Suprapubic skin (tissue), 4 donors: ENCODE measurements around the gene TMEM88. TPM values are rescaled to one million over a fixed set of nuclear protein-coding genes. Genes with fewer than 3 reads are reported as not detected.

ENCODE experiments used
- DNase-seq, 2 donors: peaks; one replicate each; pipeline ENCODE4 v3.0.0-alpha.2; 2019; ENCODE audit warnings: low spot score in 2 of 2
- H3K27ac ChIP-seq: fragments of 200-600 bp; sonication (generic); one replicate; pipeline ENCODE4 v1.5.1; 2019
- H3K27me3 ChIP-seq: fragments of 200-600 bp; sonication (generic); one replicate; pipeline ENCODE4 v1.5.1; 2019
- H3K36me3 ChIP-seq: fragments of 200-600 bp; sonication (generic); one replicate; pipeline ENCODE4 v1.5.1; 2019
- H3K4me1 ChIP-seq: fragments of 200-600 bp; sonication (generic); one replicate; pipeline ENCODE4 v1.5.1; 2019
- H3K4me3 ChIP-seq: fragments of 200-600 bp; sonication (generic); one replicate; pipeline ENCODE4 v1.5.1; 2019; ENCODE audit warnings: mild to moderate bottlenecking
- H3K9me3 ChIP-seq: fragments of 200-600 bp; sonication (generic); one replicate; pipeline ENCODE4 v1.5.1; 2019
- CTCF ChIP-seq, 2 donors: fragments of 200-600 bp in 1 of 2; fragments of 450-650 bp in 1 of 2; sonication (generic) in 1 of 2; IDR thresholded peaks; one replicate each; pipeline ENCODE4 v1.5.1; 2016 to 2019; ENCODE audit warnings: antibody characterized with exemption in 2 of 2, mild to moderate bottlenecking in 1 of 2, moderate library complexity in 1 of 2
- EP300 ChIP-seq: sonication (generic); formaldehyde crosslinking; IDR thresholded peaks from one replicate; pipeline ENCODE4 v1.6.1; 2017; ENCODE audit warnings: antibody characterized with exemption
- POLR2A ChIP-seq, 2 donors: fragments of 450-650 bp; IDR thresholded peaks; one replicate each; pipeline ENCODE4 v1.6.1; 2017; ENCODE audit warnings: antibody characterized with exemption in 2 of 2, mild to moderate bottlenecking in 2 of 2, moderate library complexity in 2 of 2
- POLR2AphosphoS5 ChIP-seq, 3 donors: sonication (generic); formaldehyde crosslinking; IDR thresholded peaks; one replicate each; pipeline ENCODE4 v1.6.1; 2017; ENCODE audit warnings: antibody characterized with exemption in 3 of 3
- WGBS: methylation state at CpG from one replicate; pipeline ENCODE4 v1.1.5; 2018; 5-methylcytosine and 5-hydroxymethylcytosine counted together
- total RNA-seq, 4 donors: library from RNA; depleted of rRNA; stranded (reverse); fragments of >200 nt; gene quantifications; one replicate each; pipeline ENCODE4 v1.1.0, GENCODE V29; 2016

The TMEM88 gene
- total RNA-seq, 4 donors from 2014 or later: 4.2 to 7.6 (median 5.1) TPM

GRCh38 chr17:7882068-7882467 lies 27.2 kb downstream of the TMEM88 start:
- no peak for TF ChIP-seq POLR2A (IDR thresholded peaks at IDR 0.05)
- TF ChIP-seq CTCF (IDR thresholded peaks at IDR 0.05): no peak
- TF ChIP-seq EP300: no peak
- no peak for TF ChIP-seq POLR2AphosphoS5 (IDR thresholded peaks at IDR 0.05)
- peak in 1 of 2 donors; percentile 62 for DNase-seq
- 50% methylated on average over 7 of the region's 7 CpGs for WGBS
- H3K9me3 ChIP-seq: no peaks in the 10 kb centered on the region
- no peak overlapping the region for H3K4me3 ChIP-seq
- H3K27me3 ChIP-seq: no peaks in the 10 kb centered on the region
- H3K4me1 ChIP-seq: peaks cover 43% of the 10 kb centered on the region
- no peak overlapping the region for H3K27ac ChIP-seq
- peaks cover 19% of the 10 kb centered on the region for H3K36me3 ChIP-seq

- DNase-seq: no peak
- Histone ChIP-seq H3K36me3 (peaks cover 19% of the 10 kb centered on the region), H3K27me3 (no peaks in the 10 kb centered on the region), H3K4me3 (no peak overlapping the region), H3K9me3 (no peaks in the 10 kb centered on the region), H3K4me1 (peaks cover 47% of the 10 kb centered on the region), H3K27ac (no peak overlapping the region)
- 72% methylated on average over 3 of the region's 3 CpGs for WGBS
- no peak for TF ChIP-seq EP300
- no peak for TF ChIP-seq POLR2AphosphoS5 (IDR thresholded peaks at IDR 0.05)
- no peak for TF ChIP-seq POLR2A (IDR thresholded peaks at IDR 0.05)
Observed at GRCh38 chr17:7882629-7883028, 27.8 kb downstream of the TMEM88 start.

GRCh38 chr17:7883781-7884386 lies 29.0 kb downstream of the TMEM88 start:
- Histone ChIP-seq H3K9me3 (no peaks in the 10 kb centered on the region), H3K4me1 (peaks cover 58% of the 10 kb centered on the region), H3K27ac (peak overlapping the region; percentile 91), H3K4me3 (peak overlapping the region; percentile 92), H3K36me3 (peaks cover 15% of the 10 kb centered on the region), H3K27me3 (no peaks in the 10 kb centered on the region)
- 10% methylated on average over 3 of the region's 3 CpGs for WGBS
- no peak for DNase-seq
- TF ChIP-seq POLR2AphosphoS5 (IDR thresholded peaks at IDR 0.05) (no peak), POLR2A (IDR thresholded peaks at IDR 0.05) (no peak), CTCF (IDR thresholded peaks at IDR 0.05) (no peak), EP300 (no peak)

- H3K4me3 ChIP-seq: peak overlapping the region; percentile 92
- peak in 1 of 2 donors; percentile 66 for DNase-seq
- no peaks in the 10 kb centered on the region for H3K27me3 ChIP-seq
- no peaks in the 10 kb centered on the region for H3K9me3 ChIP-seq
- H3K4me1 ChIP-seq: peaks cover 67% of the 10 kb centered on the region
- TF ChIP-seq POLR2AphosphoS5 (IDR thresholded peaks at IDR 0.05) (no peak), EP300 (no peak), CTCF (IDR thresholded peaks at IDR 0.05) (no peak), POLR2A (IDR thresholded peaks at IDR 0.05) (no peak)
- 2% methylated on average over 35 of the region's 100 CpGs for WGBS
- H3K36me3 ChIP-seq: peaks cover 12% of the 10 kb centered on the region
- H3K27ac ChIP-seq: peak overlapping the region; percentile 91
Observed at GRCh38 chr17:7884581-7885366, 29.9 kb downstream of the TMEM88 start.

GRCh38 chr17:7885367-7886226 lies 30.7 kb downstream of the TMEM88 start:
- peak overlapping the region; percentile 92 for H3K4me3 ChIP-seq
- no peaks in the 10 kb centered on the region for H3K9me3 ChIP-seq
- H3K27ac ChIP-seq: peak overlapping the region; percentile 91
- peaks cover 72% of the 10 kb centered on the region for H3K4me1 ChIP-seq
- no peaks in the 10 kb centered on the region for H3K27me3 ChIP-seq
- H3K36me3 ChIP-seq: peaks cover 6% of the 10 kb centered on the region
- WGBS: 0% methylated on average over 3 of the region's 64 CpGs
- TF ChIP-seq EP300 (no peak), CTCF (IDR thresholded peaks at IDR 0.05) (no peak), POLR2AphosphoS5 (IDR thresholded peaks at IDR 0.05) (no peak), POLR2A (IDR thresholded peaks at IDR 0.05) (peak in 1 of 2 donors; percentile 15)
- peak; percentile 79 to 81 for DNase-seq
